Effector CD4-positive, alpha-beta T cell (primary cell): ENCODE results near the gene OTOA.
"Not testable (repeated sequence)": the region's sequence is repeated elsewhere in the genome, so short reads cannot be mapped to it uniquely, and the experiment has no call there.

Source experiments
- DNase-seq: peaks from one replicate; pipeline ENCODE4 v3.0.0-alpha.2; 2020

OTOA gene

DNA sequence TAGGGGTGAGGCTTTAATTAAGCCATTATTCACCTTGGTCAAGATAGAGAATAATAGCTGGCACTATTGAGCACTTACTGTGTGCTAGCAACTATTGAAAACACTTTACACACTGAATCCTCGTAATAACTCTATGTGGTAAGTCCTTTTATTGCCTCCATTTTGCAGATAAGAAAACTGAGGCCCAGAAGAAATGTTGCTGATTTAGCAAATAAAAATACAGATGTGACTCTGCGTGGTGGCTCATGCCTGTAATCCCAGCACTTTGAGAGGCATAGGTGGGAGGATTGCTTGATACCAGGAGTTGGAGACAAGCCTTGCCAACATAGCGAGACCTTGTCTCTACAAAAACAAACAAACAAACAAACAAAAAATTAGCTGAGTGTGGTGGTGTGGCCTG, 19.4 kb downstream of the OTOA start:
- DNase-seq = no peak

DNA sequence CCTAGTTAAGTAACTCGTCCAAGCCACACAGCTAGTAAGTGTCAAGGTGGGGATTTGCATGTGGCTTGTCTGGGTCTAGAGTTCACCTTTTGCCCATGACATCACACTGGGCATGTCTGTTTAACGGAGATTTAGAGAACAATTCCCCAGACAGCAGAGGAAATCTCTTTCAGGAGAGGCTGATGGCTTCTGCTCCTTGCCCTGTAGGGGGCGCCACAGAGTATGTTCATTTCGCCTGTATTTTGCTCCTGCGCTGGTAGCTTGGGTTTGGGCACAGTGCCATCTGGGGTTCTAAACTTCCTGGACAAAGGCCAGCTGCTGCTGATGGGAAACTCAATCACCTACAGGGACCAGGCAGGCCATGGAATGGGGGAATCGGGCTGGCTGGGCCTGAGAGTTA, 20.4 kb downstream of the OTOA start:
- DNase-seq = peak; percentile 6

- no peak for DNase-seq
Observed at GRCh38 chr16:21685034-21685455, 21.3 kb downstream of the OTOA start.

DNA sequence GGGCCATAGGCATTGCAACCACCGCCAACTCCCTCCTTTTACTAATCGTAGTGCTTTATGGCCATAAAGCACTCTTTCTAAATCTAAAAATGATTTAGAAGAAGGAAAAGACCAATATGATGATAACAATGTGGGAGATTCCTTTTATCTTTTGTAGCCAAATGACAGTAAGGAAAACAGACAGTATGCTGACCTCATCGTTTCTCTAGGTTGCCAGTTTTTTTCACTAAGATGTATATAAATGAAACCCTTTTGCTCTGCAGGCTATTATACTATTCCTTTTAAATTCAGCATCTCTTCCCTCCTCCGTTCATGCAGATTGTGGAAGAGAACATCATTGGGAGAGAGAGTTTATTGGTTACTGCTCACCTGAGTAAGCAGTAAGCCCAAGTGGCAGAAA, 25.3 kb downstream of the OTOA start:
- no peak for DNase-seq

DNA sequence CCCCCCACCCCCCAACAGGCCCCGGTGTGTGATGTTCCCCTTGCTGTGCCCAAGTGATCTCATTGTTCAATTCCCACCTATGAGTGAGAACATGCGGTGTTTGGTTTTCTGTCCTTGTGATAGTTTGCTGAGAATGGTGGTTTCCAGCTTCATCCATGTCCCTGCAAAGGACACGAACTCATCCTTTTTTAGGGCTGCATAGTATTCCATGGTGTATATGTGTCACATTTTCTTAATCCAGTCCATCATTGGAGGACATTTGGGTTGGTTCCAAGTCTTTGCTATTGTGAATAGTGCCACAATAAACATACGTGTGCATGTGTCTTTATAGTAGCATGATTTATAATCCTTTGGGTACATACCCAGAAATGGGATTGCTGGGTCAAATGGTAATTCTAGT, 27.2 kb downstream of the OTOA start:
- not testable (repeated sequence) for DNase-seq

DNA sequence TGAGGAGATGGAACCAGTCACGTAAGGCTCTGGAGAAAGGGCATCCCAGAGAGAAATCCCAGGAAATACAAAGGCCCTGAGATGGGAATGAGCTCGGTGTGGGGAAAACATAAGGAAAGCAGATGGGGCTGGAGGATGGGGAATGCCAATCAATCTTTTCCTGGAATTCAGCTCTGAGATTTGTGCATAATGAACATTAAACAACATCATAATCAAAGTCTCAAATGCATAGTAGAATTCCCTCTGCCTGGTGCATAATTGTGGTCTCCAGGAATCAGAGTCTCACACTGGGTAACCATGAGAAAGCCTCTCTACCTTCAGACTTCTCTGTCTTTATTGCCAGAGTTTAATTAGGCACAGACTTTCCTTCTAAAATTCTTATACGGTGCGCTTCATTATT, 30.8 kb downstream of the OTOA start:
- DNase-seq = no peak

- no peak for DNase-seq
Observed at GRCh38 chr16:21697032-21697431, 33.3 kb downstream of the OTOA start.

GRCh38 chr16:21698169-21699032, 34.6 kb downstream of the OTOA start:
- DNase-seq = no peak

GRCh38 chr16:21701271-21701670, 37.5 kb downstream of the OTOA start:
- DNase-seq = no peak

- no peak for DNase-seq
Observed at GRCh38 chr16:21702276-21702675, 38.5 kb downstream of the OTOA start.

GRCh38 chr16:21703156-21703555, 39.4 kb downstream of the OTOA start:
- no peak for DNase-seq

GRCh38 chr16:21703589-21704174, 39.9 kb downstream of the OTOA start:
- no peak for DNase-seq

DNA sequence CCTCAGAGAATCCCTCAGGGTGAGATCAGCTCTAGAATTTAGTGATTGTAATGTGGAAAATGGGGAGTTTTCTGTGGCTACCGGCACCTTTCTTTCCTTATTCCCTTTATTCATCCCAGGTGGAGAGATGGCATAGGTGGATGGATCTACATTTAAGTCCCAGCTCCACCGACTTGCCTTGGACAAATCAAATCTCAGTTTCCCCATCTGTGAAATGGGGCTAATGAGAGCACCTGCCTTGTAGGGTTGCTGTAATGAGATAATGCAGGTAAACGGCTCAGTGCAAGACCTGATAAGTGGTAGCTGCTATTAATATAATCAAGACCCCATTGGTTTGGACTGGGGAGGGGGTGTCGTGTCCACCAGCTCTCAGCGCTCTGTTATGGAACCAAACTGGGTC, 40.5 kb downstream of the OTOA start:
- DNase-seq = no peak

GRCh38 chr16:21704733-21705132, 41.0 kb downstream of the OTOA start:
- DNase-seq = no peak

DNA sequence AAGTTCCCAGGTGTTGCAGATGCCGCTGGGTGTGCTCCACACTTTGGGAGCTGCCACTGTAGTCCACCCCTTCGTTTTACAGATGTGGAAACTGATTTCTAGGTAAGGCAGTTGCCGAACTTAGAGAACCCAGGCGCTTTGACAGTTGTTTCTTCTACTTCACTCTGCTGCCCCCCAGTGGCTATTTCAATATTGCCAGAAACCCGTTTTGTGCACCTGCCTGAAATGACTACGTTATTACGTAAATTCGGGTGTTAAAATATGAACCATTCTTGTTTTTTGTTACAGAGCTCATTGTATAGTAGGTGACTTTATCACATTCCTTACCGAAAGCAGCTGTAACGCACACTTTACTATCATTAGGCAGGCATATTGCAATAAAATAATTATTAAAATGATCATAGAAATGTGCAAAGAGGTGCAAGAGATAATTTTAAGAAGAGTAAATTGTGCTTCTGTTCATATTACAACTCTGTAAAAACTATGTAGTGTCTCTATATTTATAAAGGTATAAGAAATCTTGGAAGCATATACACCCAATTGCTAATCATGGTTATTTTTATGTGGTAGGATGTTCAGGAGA, 44.9 kb downstream of the OTOA start:
- DNase-seq = peak; percentile 83

DNA sequence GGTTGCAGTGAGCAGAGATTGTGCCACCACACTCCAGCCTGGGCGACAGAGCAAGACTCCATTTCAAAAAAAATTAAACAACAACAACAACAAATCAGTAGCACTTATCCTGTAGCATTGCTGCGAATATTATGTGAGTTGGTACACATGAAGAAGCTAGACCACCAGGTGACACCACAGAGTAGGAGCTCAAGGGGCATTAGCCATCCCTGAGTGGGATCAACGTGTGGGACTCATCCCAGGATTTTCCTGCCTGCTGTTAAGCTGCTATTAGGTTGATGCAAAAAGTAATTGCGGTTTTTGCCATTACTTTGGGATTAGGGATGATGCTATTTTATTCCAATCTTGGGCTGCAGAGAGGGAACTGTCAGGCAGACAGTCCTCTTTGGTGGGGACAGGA, 47.2 kb downstream of the OTOA start:
- no peak for DNase-seq

DNA sequence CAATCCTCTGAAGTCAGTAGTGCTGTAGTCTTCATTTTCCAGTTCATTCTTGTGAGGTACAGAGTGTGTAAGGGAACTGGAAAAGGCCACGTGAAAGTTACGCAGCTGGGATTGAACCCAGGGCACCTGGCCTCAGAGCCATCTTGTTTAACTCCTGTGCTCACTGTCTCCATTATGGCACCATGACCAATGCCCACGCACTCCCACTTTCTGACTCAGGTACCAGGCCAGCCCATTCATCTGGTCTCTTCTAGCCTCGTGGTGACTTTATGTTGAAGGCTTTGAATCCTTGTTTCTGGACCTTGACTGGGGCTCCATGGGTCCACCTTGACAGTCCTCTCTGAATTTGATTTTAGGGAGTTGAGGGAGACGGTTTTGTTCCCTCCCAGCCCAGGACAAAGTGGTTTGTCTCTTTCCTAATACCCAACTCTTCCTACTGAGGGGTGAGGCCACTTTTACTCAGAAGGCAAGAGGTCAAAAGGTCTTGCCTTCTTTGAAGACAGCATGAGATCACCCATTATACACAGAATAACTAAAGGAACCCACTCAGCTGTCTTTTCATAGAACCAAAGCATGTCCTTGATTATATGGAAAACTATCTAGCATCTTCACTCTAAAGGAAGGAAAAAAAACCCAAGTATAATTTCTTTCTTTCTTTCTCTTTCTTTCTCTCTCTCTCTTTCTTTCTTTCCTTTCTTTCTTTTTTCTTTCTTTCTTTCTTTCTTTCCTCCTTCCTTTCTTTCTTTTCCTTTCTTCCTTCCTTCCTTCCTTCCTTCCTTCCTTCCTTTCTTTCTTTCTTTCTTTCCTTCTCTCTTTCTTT, 50.0 kb downstream of the OTOA start:
- DNase-seq = no peak

- not testable (repeated sequence) for DNase-seq
Observed at GRCh38 chr16:21714369-21714618, 50.5 kb downstream of the OTOA start.

DNA sequence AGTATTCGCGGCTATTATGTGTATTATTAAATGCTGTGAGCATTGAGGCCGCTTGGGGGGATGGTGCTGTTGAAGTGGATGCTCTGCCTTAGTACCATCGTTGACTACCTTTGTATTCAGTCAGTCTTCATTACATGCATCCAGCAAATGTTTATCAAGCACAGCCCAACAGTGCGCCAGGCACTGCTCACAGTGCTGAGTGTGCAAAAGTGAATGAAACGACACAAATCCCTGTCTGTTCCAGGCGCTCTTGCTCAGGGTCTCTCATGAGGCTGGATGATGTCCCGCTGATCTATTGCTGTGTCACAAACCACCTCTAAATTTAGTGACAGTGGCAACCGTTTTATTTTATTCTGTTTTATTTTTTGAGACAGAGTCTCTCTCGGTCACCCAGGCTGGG, 53.8 kb downstream of the OTOA start:
- no peak for DNase-seq

DNA sequence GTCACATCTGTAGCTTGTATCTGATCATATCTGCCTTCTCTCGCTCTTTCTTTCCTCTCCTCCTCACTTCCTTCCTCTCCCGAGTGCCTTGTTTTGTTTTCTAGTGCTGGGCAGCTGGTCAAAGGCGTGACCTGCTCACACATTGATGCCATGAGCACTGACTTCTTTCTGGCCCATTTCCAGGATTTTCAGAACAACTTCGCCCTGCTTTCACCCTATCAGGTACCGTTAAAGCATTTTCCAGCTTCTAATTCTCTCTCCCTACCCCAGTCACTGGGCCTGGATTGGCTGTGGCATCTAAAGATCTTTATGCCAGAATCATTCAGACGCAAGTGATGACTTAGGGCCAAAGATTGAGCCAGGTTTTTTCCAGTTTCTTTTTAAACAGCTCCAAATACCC, 55.5 kb downstream of the OTOA start:
- DNase-seq = no peak

DNA sequence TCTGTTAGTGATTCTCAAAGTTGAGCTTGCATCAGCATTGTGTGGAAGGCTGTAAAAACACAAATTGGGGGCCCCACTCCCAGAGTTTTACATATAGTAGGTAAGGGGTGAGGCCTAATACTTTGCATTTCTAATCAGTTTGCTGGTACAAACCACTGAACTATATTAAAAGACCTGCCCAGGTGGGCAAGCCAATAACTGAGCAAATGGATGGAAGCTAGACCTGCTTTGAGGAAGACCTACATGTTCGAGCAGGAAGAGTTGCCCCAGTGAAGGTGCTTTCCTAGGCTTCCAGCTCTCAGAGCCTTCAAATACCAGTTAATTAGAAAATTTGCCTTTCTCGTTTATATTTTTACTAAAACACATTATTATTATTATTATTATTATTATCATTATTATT, 56.8 kb downstream of the OTOA start:
- no peak for DNase-seq

DNA sequence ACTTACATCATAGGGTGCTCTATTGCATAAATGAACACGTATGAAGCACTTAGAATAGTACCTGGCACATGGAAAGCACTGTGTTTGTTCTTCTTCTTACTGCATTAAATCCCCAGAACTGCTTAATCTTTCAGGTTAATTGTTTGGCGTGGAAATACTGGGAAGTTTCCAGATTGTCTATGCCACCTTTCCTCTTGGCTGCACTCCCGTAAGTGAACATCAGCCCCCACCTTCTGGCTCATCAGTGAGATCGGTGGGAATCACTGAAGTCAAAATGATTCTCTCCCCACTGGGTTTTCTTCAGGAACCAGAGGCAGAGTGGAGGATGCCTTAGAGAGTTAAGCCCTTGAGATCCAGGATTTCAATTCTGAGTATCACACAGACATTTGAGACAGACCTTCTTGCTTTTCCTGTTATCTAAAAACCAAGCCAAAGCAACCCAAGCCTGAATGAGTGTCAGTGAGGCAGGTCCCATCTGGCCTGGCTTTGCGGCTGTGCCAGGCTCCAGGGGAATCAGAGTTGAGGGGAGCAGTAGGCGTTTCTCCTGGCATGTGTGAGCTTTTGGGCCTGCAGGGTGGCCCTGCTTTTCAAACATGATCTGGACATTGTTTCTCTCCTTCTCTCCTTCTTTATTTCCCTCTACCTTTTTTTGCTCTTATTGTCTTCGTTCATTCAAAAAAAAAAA, 59.1 kb downstream of the OTOA start:
- no peak for DNase-seq

GRCh38 chr16:21723532-21723931, 59.8 kb downstream of the OTOA start:
- DNase-seq = no peak
